NCI-H226 (cell line): ENCODE results near the gene SUFU.
A peak's percentile ranks its signal among the peaks of the same experiment; 100 is the strongest.
"Not testable (repeated sequence)": the region's sequence is repeated elsewhere in the genome, so short reads cannot be mapped to it uniquely, and the experiment has no call there.

Experiments used
- DNase-seq: peaks from one replicate; pipeline ENCODE4 v3.0.0-alpha.2; 2015

SUFU gene

GRCh38 chr10:102514487-102515311 lies 10.9 kb downstream of the SUFU start:
- DNase-seq = no peak

- DNase-seq = no peak
Measured at GRCh38 chr10:102515724-102516123, 12.0 kb downstream of the SUFU start.

DNA sequence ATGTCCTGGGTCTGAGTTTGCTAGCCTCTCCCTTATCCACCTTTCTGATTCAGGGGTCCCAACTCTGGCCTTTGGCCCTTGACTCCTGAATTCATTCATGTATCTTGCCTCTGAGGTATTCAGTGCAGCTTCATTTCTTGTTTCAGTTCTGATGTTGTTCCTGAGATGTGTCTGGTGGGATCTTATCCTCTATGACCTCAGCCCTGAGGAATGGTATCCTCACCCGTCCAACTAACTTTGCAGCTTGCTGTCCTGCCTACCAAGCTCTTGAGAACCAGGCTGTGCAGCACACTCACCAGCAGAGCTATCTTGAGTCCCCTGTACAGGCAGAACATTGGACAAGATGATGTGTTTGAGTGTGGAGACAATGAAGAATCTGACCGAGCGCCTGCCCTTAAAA lies 13.8 kb downstream of the SUFU start:
- peak; percentile 12 for DNase-seq

GRCh38 chr10:102519246-102519825 lies 15.6 kb downstream of the SUFU start:
- no peak for DNase-seq

GRCh38 chr10:102522874-102523249 lies 19.1 kb downstream of the SUFU start:
- DNase-seq = no peak

- peak; percentile 40 for DNase-seq
Measured at GRCh38 chr10:102523250-102524029, 19.7 kb downstream of the SUFU start.

GRCh38 chr10:102524746-102525145 lies 21.0 kb downstream of the SUFU start:
- DNase-seq = no peak

DNA sequence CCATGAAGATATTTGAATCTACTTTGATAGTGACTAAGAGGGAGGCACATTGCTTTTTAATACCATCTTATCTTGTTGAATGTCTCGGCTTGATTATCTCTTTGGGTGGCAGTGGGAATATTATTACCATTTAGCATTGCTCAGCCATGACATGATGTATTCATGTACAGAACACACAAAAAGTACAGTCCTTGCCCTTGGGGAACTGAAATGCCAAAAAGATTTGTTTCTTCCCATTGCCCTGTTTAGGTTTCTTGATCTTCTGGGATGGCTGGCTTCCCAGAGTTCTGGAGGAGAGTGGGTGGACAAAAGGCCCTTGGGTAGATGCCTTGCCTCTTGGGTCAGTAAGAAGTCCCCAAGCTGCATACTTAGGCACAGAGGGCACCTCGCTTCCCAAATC lies 23.8 kb downstream of the SUFU start:
- DNase-seq = no peak

DNA sequence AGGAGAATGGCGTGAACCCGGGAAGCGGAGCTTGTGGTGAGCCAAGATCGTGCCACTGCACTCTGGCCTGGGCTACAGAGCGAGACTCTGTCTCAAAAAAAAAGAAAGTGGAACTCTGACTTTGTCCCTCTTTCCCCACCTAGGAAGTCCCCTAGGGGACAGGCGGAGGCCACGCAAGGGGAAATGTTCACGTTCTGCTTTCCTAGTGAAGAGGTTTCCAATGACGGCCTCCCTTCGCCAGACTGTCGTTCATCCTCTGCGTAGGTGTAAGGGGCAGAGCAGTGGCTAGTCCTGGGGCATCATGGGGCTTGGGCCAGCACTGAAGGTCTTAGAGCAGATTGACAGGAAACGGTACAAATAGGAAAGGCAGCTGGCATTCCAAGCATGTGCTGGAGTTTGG lies 30.6 kb downstream of the SUFU start:
- DNase-seq = no peak

GRCh38 chr10:102534966-102535365 lies 31.2 kb downstream of the SUFU start:
- DNase-seq = not testable (repeated sequence)

GRCh38 chr10:102535481-102536147 lies 31.8 kb downstream of the SUFU start:
- no peak for DNase-seq

- no peak for DNase-seq
Measured at GRCh38 chr10:102537367-102537766, 33.6 kb downstream of the SUFU start.

- DNase-seq = no peak
Measured at GRCh38 chr10:102537948-102538347, 34.2 kb downstream of the SUFU start.

DNA sequence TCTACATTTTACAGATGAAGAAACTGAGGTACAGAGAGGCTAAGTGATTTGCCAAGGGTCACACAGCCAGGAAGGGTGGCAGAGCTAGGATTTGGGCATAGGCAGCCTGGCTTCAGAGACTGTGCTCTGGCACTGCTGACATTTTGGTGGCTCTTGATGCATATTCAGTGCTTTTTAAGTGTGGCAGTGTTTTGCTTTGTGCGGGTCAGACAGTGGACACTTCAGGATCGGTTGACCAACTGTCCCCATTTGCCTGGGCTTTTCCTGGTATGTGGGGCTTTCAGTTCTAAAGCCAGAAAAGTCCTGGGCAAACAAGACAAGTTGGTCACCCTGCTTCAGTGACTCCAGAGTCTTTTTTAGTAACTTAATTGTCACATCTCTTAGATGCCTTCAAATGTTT lies 35.0 kb downstream of the SUFU start:
- no peak for DNase-seq

GRCh38 chr10:102540023-102540422 lies 36.3 kb downstream of the SUFU start:
- no peak for DNase-seq

DNA sequence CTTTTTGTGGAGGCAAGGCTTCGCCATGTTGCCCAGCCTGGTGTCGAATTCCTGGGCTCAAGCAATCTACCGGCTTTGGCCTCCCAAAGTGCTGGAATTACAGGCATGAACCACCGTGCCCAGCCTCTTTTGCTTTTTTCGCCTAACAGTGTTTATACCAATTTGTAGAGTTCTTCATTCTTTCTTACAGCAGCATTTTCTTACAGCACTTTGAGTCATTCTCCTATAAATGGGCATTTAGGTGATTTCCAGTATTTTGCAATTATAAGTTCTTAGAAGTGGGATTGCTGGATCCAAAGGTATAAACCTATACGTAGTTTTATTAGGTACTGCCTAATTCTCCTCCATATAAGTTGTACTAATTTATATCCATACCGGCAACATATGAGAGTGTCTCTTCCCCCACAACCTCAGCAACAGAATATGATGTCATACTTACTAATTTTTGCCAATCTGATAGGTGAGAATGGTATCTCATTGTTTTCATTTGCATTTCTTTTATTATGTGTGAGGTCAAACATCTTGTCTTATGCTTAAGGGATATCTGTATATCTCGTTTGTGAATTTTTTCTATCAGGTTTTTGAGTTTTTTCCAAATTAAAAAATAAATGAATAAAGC lies 39.1 kb downstream of the SUFU start:
- peak; percentile 14 for DNase-seq

DNA sequence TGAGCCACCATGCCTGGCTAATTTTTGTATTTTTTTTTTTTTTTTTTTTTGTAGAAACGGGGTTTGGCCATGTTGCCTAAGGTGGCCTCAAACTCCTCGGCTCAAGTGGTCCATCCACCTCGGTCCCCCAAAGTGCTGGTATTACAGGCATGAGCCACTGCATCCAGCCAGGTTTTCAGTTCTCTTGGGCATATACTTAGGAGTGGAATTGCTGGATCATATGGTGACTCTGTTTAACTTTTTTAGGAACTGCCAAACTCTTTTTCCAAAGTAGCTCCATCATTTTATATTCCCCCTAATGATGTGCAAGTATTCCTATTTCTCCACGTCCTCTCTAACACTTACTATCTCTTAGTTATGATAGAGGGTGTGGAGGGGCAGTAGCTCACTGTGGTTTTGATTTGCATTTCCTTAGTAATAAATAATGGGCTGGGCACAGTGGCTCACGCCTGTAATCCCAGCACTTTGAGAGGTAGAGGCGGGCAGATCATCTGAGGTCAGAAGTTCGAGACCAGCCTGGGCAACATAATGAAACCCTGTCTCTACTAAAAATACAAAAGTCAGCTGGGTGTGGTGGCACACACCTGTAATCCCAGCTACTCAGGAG lies 41.6 kb downstream of the SUFU start:
- no peak for DNase-seq

DNA sequence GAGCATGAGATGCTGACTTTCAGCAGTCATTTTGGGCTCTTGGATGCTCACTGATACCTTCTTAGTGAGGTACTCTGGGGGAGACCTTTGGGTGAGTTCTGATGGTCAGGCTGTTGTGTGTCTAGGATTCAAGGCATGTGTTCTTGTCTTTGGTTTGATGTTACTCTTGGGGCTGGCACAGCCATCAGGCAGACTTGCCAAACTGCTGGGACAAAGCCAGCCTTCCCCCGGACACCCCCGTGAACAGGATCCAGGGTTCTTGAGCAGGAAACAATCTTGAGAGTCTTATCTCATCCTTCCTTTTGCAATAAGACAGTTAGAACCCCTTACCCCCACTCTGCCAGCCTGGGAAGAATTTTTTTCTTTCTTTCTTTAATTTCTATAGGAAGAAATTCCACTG lies 42.2 kb downstream of the SUFU start:
- DNase-seq = no peak

- no peak for DNase-seq
Measured at GRCh38 chr10:102546606-102547320, 43.0 kb downstream of the SUFU start.

DNA sequence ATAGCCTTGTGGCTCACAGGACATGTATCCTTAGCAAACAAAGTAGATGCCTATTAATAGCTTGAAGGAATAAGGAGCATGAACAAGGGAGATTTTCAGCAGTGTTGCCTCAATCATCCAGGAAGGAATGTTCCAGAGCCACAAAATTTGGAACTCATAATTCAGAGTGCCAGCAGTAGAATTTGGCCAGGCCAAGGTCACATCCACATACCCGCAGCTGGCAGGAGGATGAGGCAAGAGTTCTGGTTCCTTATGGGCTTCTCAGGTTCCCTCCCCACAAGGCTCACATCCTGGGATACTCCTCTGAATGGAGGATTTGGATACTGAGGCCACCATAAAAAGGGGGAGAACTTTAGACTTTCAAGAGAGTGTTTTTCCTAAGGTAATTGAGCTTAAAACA lies 45.8 kb downstream of the SUFU start:
- DNase-seq = no peak

GRCh38 chr10:102550636-102551210 lies 47.0 kb downstream of the SUFU start:
- no peak for DNase-seq
